Endothelial cell of umbilical vein (primary cell): ENCODE data around the gene HOXB2. TPM values are rescaled to one million over a fixed set of nuclear protein-coding genes. Genes with fewer than 3 reads are reported as not detected.

Experiments
- BruUV-seq: library from RNA; stranded (reverse); fragments of 400-500 nt; replicated peaks from 2 replicates; lab custom pipeline; 2021; lab: Mats Ljungman, UMichigan
- CTCF ChIA-PET: fragments of 300-600, 350-600 bp; sonication (Branson Sonifier 250); formaldehyde crosslinking; loops from one replicate; lab custom pipeline; 2021; ENCODE audit warnings: antibody characterized with exemption, inconsistent platforms; lab: Charles Lee
- POLR2A ChIA-PET: fragments of 300-600, 350-600 bp; sonication (Branson Sonifier 250); formaldehyde crosslinking; loops from one replicate; lab custom pipeline; 2021; ENCODE audit warnings: antibody characterized with exemption, inconsistent platforms; lab: Charles Lee
- DNase-seq: peaks from one replicate; pipeline ENCODE4 v3.0.0-alpha.2; 2011; ENCODE audit warnings: low read depth, low spot score
- FAIRE-seq: peaks from 2 replicates; lab custom pipeline; 2011; peaks lifted over from hg19 to GRCh38; lab: Jason Lieb, UNC
- H2AFZ ChIP-seq: 2 replicates; pipeline ENCODE4 v1.6.0; 2012; ENCODE audit warnings: low read depth, low read length, control low read depth, inconsistent platforms
- H3K27ac ChIP-seq: 2 replicates; pipeline ENCODE4 v1.5.1; 2011; ENCODE audit warnings: low read depth, mild to moderate bottlenecking, control low read depth, low read length, moderate library complexity; ENCODE audit not compliant: insufficient read depth
- H3K27me3 ChIP-seq, 2 experiments: 2 replicates each; pipeline versions ENCODE4 v1.6.0 to v1.6.1; 2011; ENCODE audit warnings: low read length in 2 of 2, mixed read lengths in 1 of 2; ENCODE audit not compliant: control insufficient read depth in 2 of 2, insufficient read depth in 2 of 2
- H3K36me3 ChIP-seq, 2 experiments: 2 replicates in 1 of 2; 3 replicates in 1 of 2; pipeline ENCODE4 v1.5.1; 2011; ENCODE audit warnings: low read length in 2 of 2, mild to moderate bottlenecking in 1 of 2, moderate library complexity in 1 of 2; ENCODE audit not compliant: control insufficient read depth in 2 of 2, insufficient read depth in 2 of 2; ENCODE audit errors: extremely low read depth in 1 of 2
- H3K4me1 ChIP-seq: 3 replicates; pipeline ENCODE4 v1.5.1; 2011; ENCODE audit warnings: mild to moderate bottlenecking, low read length; ENCODE audit not compliant: control insufficient read depth, insufficient read depth; ENCODE audit errors: extremely low read depth
- H3K4me2 ChIP-seq: 2 replicates; pipeline ENCODE4 v1.6.1; 2011; ENCODE audit warnings: low read length, control low read depth, mixed read lengths; ENCODE audit not compliant: insufficient read depth
- H3K4me3 ChIP-seq, 3 experiments: fragments of 200-600 bp in 1 of 3; sonication (generic), shearing (Covaris generic) in 1 of 3; replicated peaks in 1 of 3; 2 replicates each; pipeline ENCODE4 v1.5.1; 2011 to 2016; ENCODE audit warnings: control low read depth in 3 of 3, low read length in 3 of 3, mild to moderate bottlenecking in 2 of 3, inconsistent platforms in 1 of 3, low read depth in 1 of 3, moderate library complexity in 1 of 3; ENCODE audit not compliant: insufficient read depth in 1 of 3
- H3K79me2 ChIP-seq: 2 replicates; pipeline ENCODE4 v1.6.0; 2012; ENCODE audit warnings: low read length, inconsistent platforms; ENCODE audit not compliant: control insufficient read depth, insufficient read depth
- H3K9ac ChIP-seq: replicated peaks from 2 replicates; pipeline ENCODE3; 2011; ENCODE audit warnings: low read length, control low read depth; ENCODE audit not compliant: insufficient read depth; ENCODE audit errors: extremely low read depth
- H3K9me1 ChIP-seq: replicated peaks from 3 replicates; pipeline ENCODE4 v1.6.0; 2011; ENCODE audit warnings: mild to moderate bottlenecking, low read length; ENCODE audit not compliant: control insufficient read depth, insufficient read depth; ENCODE audit errors: extremely low read depth
- H3K9me3 ChIP-seq: replicated peaks from 2 replicates; pipeline ENCODE4 v1.5.1; 2012; ENCODE audit warnings: low read length, inconsistent platforms; ENCODE audit not compliant: control insufficient read depth, insufficient read depth
- H4K20me1 ChIP-seq: replicated peaks from 2 replicates; pipeline ENCODE3; 2011; ENCODE audit warnings: mild to moderate bottlenecking, low read length; ENCODE audit not compliant: control insufficient read depth, insufficient read depth; ENCODE audit errors: extremely low read depth
- CTCF ChIP-seq, 2 donors: IDR thresholded peaks; 1 replicate in 1 of 2; 2 replicates in 1 of 2; pipeline ENCODE4 v1.5.1; 2011; ENCODE audit warnings: low read length in 2 of 2, mild to moderate bottlenecking in 2 of 2, moderate library complexity in 2 of 2, control low read depth in 1 of 2, inconsistent platforms in 1 of 2, low read depth in 1 of 2; ENCODE audit not compliant: insufficient read depth in 1 of 2; ENCODE audit errors: extremely low read depth in 1 of 2
- EZH2 ChIP-seq: IDR thresholded peaks from 2 replicates; pipeline ENCODE4 v1.6.1; 2012; ENCODE audit warnings: borderline replicate concordance, low read depth, mild to moderate bottlenecking, moderate library complexity, low read length, inconsistent platforms; ENCODE audit not compliant: severe bottlenecking
- FOS ChIP-seq: IDR thresholded peaks from 2 replicates; pipeline ENCODE4 v1.6.1; 2011; ENCODE audit warnings: mild to moderate bottlenecking, low read length, moderate library complexity, borderline replicate concordance; ENCODE audit not compliant: insufficient read depth
- GATA2 ChIP-seq: IDR thresholded peaks from 2 replicates; pipeline ENCODE4 v1.7.0; 2011; ENCODE audit warnings: low read depth, mild to moderate bottlenecking, moderate library complexity, mixed read lengths, low read length; ENCODE audit not compliant: insufficient read length, insufficient read depth
- JUN ChIP-seq: IDR thresholded peaks from 2 replicates; pipeline ENCODE4 v1.6.1; 2011; ENCODE audit warnings: borderline replicate concordance, low read depth; ENCODE audit not compliant: insufficient read length, insufficient read depth
- MAX ChIP-seq: IDR thresholded peaks from 2 replicates; pipeline ENCODE4 v1.6.1; 2011; ENCODE audit not compliant: insufficient read depth, insufficient read length
- MYC ChIP-seq: IDR thresholded peaks from one replicate; pipeline ENCODE4 v1.6.1; 2011; ENCODE audit warnings: mild to moderate bottlenecking, low read depth, low read length
- POLR2A ChIP-seq: IDR thresholded peaks from 2 replicates; pipeline ENCODE4 v1.6.1; 2012; ENCODE audit warnings: low read depth, mild to moderate bottlenecking, control low read depth, low read length
- POLR2AphosphoS5 ChIP-seq: IDR thresholded peaks from 2 replicates; pipeline ENCODE4 v1.6.1; 2012; ENCODE audit warnings: low read depth, mild to moderate bottlenecking, control low read depth, low read length, moderate library complexity; ENCODE audit not compliant: insufficient read depth
- dilution Hi-C: fragments of 300-500 bp; cut with MboI; formaldehyde crosslinking; loops from one replicate; pipeline ENCODE4 v1.15.0; 2019; ENCODE audit warnings: low sequenced_read_pairs; ENCODE audit not compliant: extremely low pct_ligation_motif_present
- intact Hi-C: fragments of 100-400 bp; cut with micrococcal nuclease; formaldehyde crosslinking; loops from one replicate; pipeline ENCODE4 v1.10.0; 2022
- polyA plus RNA-seq, 4 experiments: library from polyadenylated mRNA; depleted of rRNA in 3 of 4; stranded (reverse) in 3 of 4; unstranded in 1 of 4; fragments of >200 nt; gene quantifications; 2 replicates each; pipeline versions ENCODE4 v1.2.1 to v1.2.3, GENCODE V29; 2011 to 2012; ENCODE audit warnings: missing spikeins in 1 of 4
- total RNA-seq: library from RNA; stranded (reverse); gene quantifications from 2 replicates; pipeline ENCODE4 v1.2.3, GENCODE V29; 2021

Gene HOXB2
- total and polyA plus RNA-seq, 2 donors (not counting 3 experiments of a cell fraction or from before 2014, with no cell fraction given) = 14.1 to 23.3 TPM

- Histone ChIP-seq H3K4me3 (no peak overlapping the region), H3K27ac (peak overlapping the region; percentile 22), H3K27me3 (no peaks in the 10 kb centered on the region), H3K4me1 (peaks cover 47% of the 10 kb centered on the region), H3K9me1 (no peaks in the 10 kb centered on the region), H3K36me3 (peaks cover 0 to 8% of the 10 kb centered on the region in 2 experiments), H3K9me3 (no peaks in the 10 kb centered on the region), H3K79me2 (peaks cover 40% of the 10 kb centered on the region), H2AFZ (no peak overlapping the region), H3K9ac (peak overlapping the region; percentile 1), H4K20me1 (no peaks in the 10 kb centered on the region), H3K4me2 (peak overlapping the region; percentile 37)
- BruUV-seq = TSS peak; percentile 21
- intact Hi-C loops = no loop called here
- dilution Hi-C loops = no loop called here
- no peak for TF ChIP-seq EZH2
- TF ChIP-seq POLR2AphosphoS5 = peak; percentile 49
- no peak for TF ChIP-seq JUN
- CTCF ChIA-PET = interaction anchor here (0.9 to 2.3 kb wide), 15 partner anchors 10 to 372 kb away, joined by 3 to 22 read pairs (median 4); partner anchors contain the start of gene HOXB8
- POLR2A ChIA-PET = no interaction called here
- peak; percentile 65 for DNase-seq
- FAIRE-seq = peak; percentile 93
Observed at GRCh38 chr17:48587276-48588073, 42.6 kb upstream of the HOXB2 start.

GRCh38 chr17:48586355-48587258 is 41.7 kb upstream of the HOXB2 start:
- peak overlapping the region; percentile 22 for H3K27ac ChIP-seq
- no TSS peak for BruUV-seq

More at GRCh38 chr17:48586355-48587258, 41.7 kb upstream of the HOXB2 start:
- H3K9ac ChIP-seq = peak overlapping the region; percentile 57
- TF ChIP-seq GATA2 (no peak), JUN (no peak), POLR2A (no peak), MAX (no peak), MYC (no peak), CTCF (IDR thresholded peaks at IDR 0.05; ENCODE audit: extremely low read depth in 1 of 2, insufficient read depth in 1 of 2, low read depth in 1 of 2, low read length in 2 of 2) (no peak), FOS (no peak), POLR2AphosphoS5 (no peak)
- H3K4me1 ChIP-seq = peaks cover 48% of the 10 kb centered on the region
- FAIRE-seq = no peak
- H3K36me3 ChIP-seq = peaks cover 0 to 8% of the 10 kb centered on the region in 2 experiments
- POLR2A ChIA-PET = no interaction called here
- H3K79me2 ChIP-seq = peaks cover 46% of the 10 kb centered on the region
- peak overlapping the region; percentile 62 for H3K4me2 ChIP-seq
- DNase-seq = peak; percentile 36
- no peaks in the 10 kb centered on the region for H3K9me3 ChIP-seq
- dilution Hi-C loops = no loop called here
- peak overlapping the region; percentile 16 for H2AFZ ChIP-seq
- no peaks in the 10 kb centered on the region for H3K27me3 ChIP-seq
- intact Hi-C loops = no loop called here
- H4K20me1 ChIP-seq = no peaks in the 10 kb centered on the region
- CTCF ChIA-PET = interaction anchor here (0.9 to 2.3 kb wide), 10 partner anchors 31 to 371 kb away, joined by 3 to 22 read pairs (median 4); no protein-coding TSS in a partner anchor
- H3K9me1 ChIP-seq = no peaks in the 10 kb centered on the region
- peak overlapping the region; percentile 33 to 81 (median 61) for H3K4me3 ChIP-seq
